Stomach (tissue), 9 donors: Measurements from ENCODE around the gene PWWP2A. TPM values are rescaled to one million over a fixed set of nuclear protein-coding genes. Genes with fewer than 3 reads are reported as not detected.
A peak's percentile ranks its signal among the peaks of the same experiment; 100 is the strongest.

Source experiments
- DNase-seq, 2 donors: peaks; one replicate each; pipeline versions ENCODE4 v3.0.0 to v3.0.0-alpha.2; 2013 to 2019
- H3K27ac ChIP-seq, 5 donors: fragments of 200-600 bp in 4 of 5; sonication (generic) in 4 of 5; one replicate each; pipeline ENCODE4 v1.5.1; 2013 to 2019; ENCODE audit warnings: mild to moderate bottlenecking in 1 of 5, moderate library complexity in 1 of 5
- H3K27me3 ChIP-seq, 3 donors: fragments of 200-600 bp; sonication (generic); one replicate each; pipeline ENCODE4 v1.5.1; 2017 to 2019; ENCODE audit warnings: mixed run types in 1 of 3
- H3K36me3 ChIP-seq, 4 donors: fragments of 200-600 bp; sonication (generic); 1 replicate in 3 of 4; 2 replicates in 1 of 4; pipeline ENCODE4 v1.5.1; 2016 to 2019
- H3K4me1 ChIP-seq, 4 donors: fragments of 200-600 bp; sonication (generic); one replicate each; pipeline ENCODE4 v1.5.1; 2016 to 2019
- H3K4me3 ChIP-seq, 4 donors: fragments of 200-600 bp; sonication (generic) in 3 of 4; one replicate each; pipeline ENCODE4 v1.5.1; 2016 to 2019; ENCODE audit warnings: mild to moderate bottlenecking in 1 of 4
- H3K9me3 ChIP-seq, 4 donors: fragments of 200-600 bp; sonication (generic); one replicate each; pipeline ENCODE4 v1.5.1; 2016 to 2019
- CTCF ChIP-seq, 7 experiments: fragments of 450-650 bp in 4 of 7; fragments of 200-600 bp in 3 of 7; sonication (generic) in 3 of 7; IDR thresholded peaks; one replicate each; pipeline ENCODE4 v1.5.1; 2016 to 2019; ENCODE audit warnings: antibody characterized with exemption in 7 of 7, control low read depth in 2 of 7, mild to moderate bottlenecking in 1 of 7
- EP300 ChIP-seq: sonication (generic); formaldehyde crosslinking; IDR thresholded peaks from one replicate; pipeline ENCODE4 v1.6.1; 2017; ENCODE audit warnings: antibody characterized with exemption
- POLR2A ChIP-seq, 4 donors: fragments of 450-650 bp; IDR thresholded peaks; one replicate each; pipeline ENCODE4 v1.6.1; 2016; ENCODE audit warnings: antibody characterized with exemption in 4 of 4, control low read depth in 2 of 4, mild to moderate bottlenecking in 1 of 4, moderate library complexity in 1 of 4
- POLR2AphosphoS5 ChIP-seq, 3 donors: sonication (generic); formaldehyde crosslinking; IDR thresholded peaks; one replicate each; pipeline ENCODE4 v1.6.1; 2016; ENCODE audit warnings: antibody characterized with exemption in 3 of 3
- WGBS, 5 donors: extraction: QIAGEN DNeasy Blood & Tissue Kit in 3 of 5; methylation state at CpG; one replicate each; pipeline versions ENCODE4 v1.1.5 to v1.1.7; 2013 to 2018; 5-methylcytosine and 5-hydroxymethylcytosine counted together
- intact Hi-C: fragments of 100-400 bp; cut with DNase I; formaldehyde crosslinking; loops from one replicate; pipeline ENCODE4 v1.15.1; 2023; ENCODE audit warnings: low total_unique reads
- polyA plus RNA-seq, 3 donors: library from polyadenylated mRNA; stranded (reverse); fragments of 200-250 nt; gene quantifications; one replicate each; pipeline ENCODE4 v1.2.3, GENCODE V29; 2013
- total RNA-seq, 5 donors: library from RNA; depleted of rRNA; stranded (reverse); fragments of >200 nt; gene quantifications; one replicate each; pipeline versions ENCODE4 v1.1.0 to v1.2.3, GENCODE V29; 2014 to 2016
- donor health status: healthy with polysubstance abuse.
- donor health status: Bipolar disorder and iron deficiency.
- donor health status: healthy.

The PWWP2A gene
- total and polyA plus RNA-seq, 8 donors = 6.7 to 200 (median 28.1) TPM

GRCh38 chr5:160133918-160134304 is 14.7 kb upstream of the PWWP2A start:
- Histone ChIP-seq H3K4me1 (peaks cover 4 to 15% (median 7%) of the 10 kb centered on the region in 4 donors), H3K4me3 (peak overlapping the region in 2 of 4 donors; percentile 20 to 27), H3K27ac (no peak overlapping the region), H3K27me3 (peaks cover 0 to 3% (median 0%) of the 10 kb centered on the region in 3 donors), H3K9me3 (no peaks in the 10 kb centered on the region), H3K36me3 (no peaks in the 10 kb centered on the region)
- 24 to 63% (median 38%) methylated on average over 4 to 7 of the region's 7 CpGs for WGBS, 5 donors
- no peak for DNase-seq
- TF ChIP-seq CTCF (IDR thresholded peaks at IDR 0.05) = no peak
- no peak for TF ChIP-seq POLR2A (IDR thresholded peaks at IDR 0.05)
- TF ChIP-seq POLR2AphosphoS5 (IDR thresholded peaks at IDR 0.05) = no peak
- no peak for TF ChIP-seq EP300
- intact Hi-C loops = no loop called here

- peak; percentile 35 to 73 for DNase-seq
- intact Hi-C loops = no loop called here
- H3K4me1 ChIP-seq = peaks cover 4 to 15% (median 7%) of the 10 kb centered on the region in 4 donors
- 27 to 34% (median 33%) methylated on average over 28 to 31 of the region's 31 CpGs for WGBS, 5 donors
- no peaks in the 10 kb centered on the region for H3K9me3 ChIP-seq
- H3K4me3 ChIP-seq = peak overlapping the region in 3 of 4 donors; percentile 0 to 27 (median 20)
- H3K36me3 ChIP-seq = no peaks in the 10 kb centered on the region
- TF ChIP-seq CTCF (IDR thresholded peaks at IDR 0.05) = no peak
- no peak for TF ChIP-seq POLR2A (IDR thresholded peaks at IDR 0.05)
- no peak for TF ChIP-seq POLR2AphosphoS5 (IDR thresholded peaks at IDR 0.05)
- peak overlapping the region in 1 of 5 donors; percentile 24 for H3K27ac ChIP-seq
- peaks cover 0 to 3% (median 0%) of the 10 kb centered on the region in 3 donors for H3K27me3 ChIP-seq
Observed at GRCh38 chr5:160133071-160133917, 14.0 kb upstream of the PWWP2A start.

GRCh38 chr5:160129841-160130240 is 10.6 kb upstream of the PWWP2A start:
- H3K27ac ChIP-seq = no peak overlapping the region
- intact Hi-C loops = no loop called here
- peaks cover 4 to 15% (median 7%) of the 10 kb centered on the region in 4 donors for H3K4me1 ChIP-seq
- 70 to 88% (median 82%) methylated on average over 6 of the region's 6 CpGs for WGBS, 5 donors
- no peaks in the 10 kb centered on the region for H3K36me3 ChIP-seq
- DNase-seq = no peak
- H3K27me3 ChIP-seq = peaks cover 0 to 3% (median 0%) of the 10 kb centered on the region in 3 donors
- no peaks in the 10 kb centered on the region for H3K9me3 ChIP-seq
- no peak overlapping the region for H3K4me3 ChIP-seq
- TF ChIP-seq POLR2AphosphoS5 (IDR thresholded peaks at IDR 0.05) = no peak
- no peak for TF ChIP-seq CTCF (IDR thresholded peaks at IDR 0.05)
- no peak for TF ChIP-seq EP300
- no peak for TF ChIP-seq POLR2A (IDR thresholded peaks at IDR 0.05)

- DNase-seq = no peak
- TF ChIP-seq POLR2AphosphoS5 (IDR thresholded peaks at IDR 0.05) = no peak
- TF ChIP-seq EP300 = no peak
- no peak for TF ChIP-seq CTCF (IDR thresholded peaks at IDR 0.05)
- no peak for TF ChIP-seq POLR2A (IDR thresholded peaks at IDR 0.05)
- no peaks in the 10 kb centered on the region for H3K9me3 ChIP-seq
- 73 to 99% (median 92%) methylated on average over 7 of the region's 7 CpGs for WGBS, 5 donors
- intact Hi-C loops = no loop called here
- peaks cover 0 to 3% (median 0%) of the 10 kb centered on the region in 3 donors for H3K27me3 ChIP-seq
- peaks cover 4 to 9% (median 5%) of the 10 kb centered on the region in 4 donors for H3K4me1 ChIP-seq
- no peak overlapping the region for H3K27ac ChIP-seq
- no peak overlapping the region for H3K4me3 ChIP-seq
- H3K36me3 ChIP-seq = no peaks in the 10 kb centered on the region
Observed at GRCh38 chr5:160128632-160129031, 9.4 kb upstream of the PWWP2A start.
